ENCODE results near the gene HGFAC. TPM values are rescaled to one million over a fixed set of nuclear protein-coding genes. Genes with fewer than 3 reads are reported as not detected.
A peak's percentile ranks its signal among the peaks of the same experiment; 100 is the strongest.

HGFAC gene
- total RNA-seq, 1 donor from 2014 or later = 0.48 TPM

DNA sequence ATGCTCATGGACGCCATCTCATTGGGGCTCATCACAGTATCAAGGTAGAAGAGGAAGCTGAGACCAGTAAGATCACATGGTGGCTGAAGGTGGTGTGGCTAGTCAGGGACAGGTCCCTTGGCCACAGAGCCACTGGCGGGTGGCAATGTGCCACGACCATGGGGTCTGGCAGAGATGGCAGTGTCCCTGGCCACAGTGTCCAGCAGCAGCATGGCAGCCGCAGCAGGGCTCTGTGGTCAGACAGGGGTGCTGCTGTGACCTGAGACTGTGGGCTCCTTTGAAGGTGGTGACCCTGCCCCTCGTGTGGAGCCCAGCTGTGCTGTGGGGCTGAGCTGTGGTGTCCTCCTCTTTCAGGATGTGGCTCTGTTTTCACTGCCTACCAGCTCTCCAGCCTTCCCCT, 19.2 kb downstream of the HGFAC start:
- DNase-seq (ENCODE audit: low read depth) = peak; percentile 90

DNA sequence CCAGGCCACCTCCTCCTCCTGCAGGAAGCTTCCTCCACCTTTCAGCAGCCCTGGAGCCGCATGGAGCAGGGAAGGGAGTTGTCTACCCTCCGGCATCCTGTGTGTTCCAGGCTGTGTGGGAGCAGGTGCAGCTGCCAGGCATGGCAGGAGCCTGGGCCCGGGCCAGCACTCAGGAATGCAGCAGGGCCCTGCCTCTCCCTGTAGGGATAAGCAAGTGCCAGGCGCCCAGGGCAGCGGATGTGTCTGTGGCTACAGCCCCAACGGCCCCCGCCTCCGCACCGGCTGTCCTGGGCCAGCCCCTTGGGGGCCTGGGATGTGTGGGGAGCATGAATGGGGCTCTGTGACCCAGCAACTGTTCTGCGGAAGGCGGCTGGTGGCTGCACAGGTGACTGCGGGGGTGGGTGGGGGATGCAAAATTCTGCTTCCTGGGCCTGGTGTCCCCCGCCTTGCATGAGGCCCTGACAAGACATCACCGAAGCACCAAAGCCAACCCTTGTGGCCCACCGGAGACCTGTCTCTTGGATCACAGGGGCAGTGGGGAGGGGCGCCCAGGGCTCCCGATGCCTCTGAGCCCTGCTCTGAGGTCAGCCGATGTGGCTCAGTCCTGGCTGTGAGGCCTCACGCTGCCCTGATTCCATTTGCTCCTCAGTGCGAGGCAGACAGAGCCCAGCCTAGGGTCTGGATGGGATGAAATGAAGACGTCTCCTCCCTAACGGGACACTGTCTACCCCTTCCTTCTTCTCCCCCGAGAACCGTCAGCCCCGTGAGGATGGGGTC, 19.9 kb downstream of the HGFAC start:
- DNase-seq (ENCODE audit: low read depth) = peak; percentile 98

DNA sequence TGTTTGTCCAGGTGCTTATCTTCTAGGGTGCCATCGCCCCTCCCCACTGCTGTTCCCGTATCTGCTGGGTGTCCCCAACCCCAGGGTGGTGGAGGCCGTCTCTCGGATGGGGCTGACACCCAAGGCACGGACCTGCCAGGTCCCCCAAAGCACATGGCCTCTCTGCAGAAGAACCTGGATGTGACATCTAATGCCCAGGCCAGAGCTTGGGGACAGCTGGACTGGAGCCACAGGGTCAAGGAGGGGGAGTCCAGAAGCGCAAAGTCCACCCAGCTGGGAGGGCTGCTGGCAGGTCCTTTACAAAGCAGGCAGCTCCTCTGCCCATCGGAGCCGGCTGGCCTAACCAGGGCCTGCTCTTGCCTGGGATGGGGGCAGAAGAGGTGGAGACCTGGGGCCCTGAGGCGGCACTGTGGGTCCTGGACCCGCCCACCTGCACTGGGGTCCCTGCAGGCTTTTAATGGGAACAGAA, 20.6 kb downstream of the HGFAC start:
- peak; percentile 72 for DNase-seq (ENCODE audit: low read depth)

DNA sequence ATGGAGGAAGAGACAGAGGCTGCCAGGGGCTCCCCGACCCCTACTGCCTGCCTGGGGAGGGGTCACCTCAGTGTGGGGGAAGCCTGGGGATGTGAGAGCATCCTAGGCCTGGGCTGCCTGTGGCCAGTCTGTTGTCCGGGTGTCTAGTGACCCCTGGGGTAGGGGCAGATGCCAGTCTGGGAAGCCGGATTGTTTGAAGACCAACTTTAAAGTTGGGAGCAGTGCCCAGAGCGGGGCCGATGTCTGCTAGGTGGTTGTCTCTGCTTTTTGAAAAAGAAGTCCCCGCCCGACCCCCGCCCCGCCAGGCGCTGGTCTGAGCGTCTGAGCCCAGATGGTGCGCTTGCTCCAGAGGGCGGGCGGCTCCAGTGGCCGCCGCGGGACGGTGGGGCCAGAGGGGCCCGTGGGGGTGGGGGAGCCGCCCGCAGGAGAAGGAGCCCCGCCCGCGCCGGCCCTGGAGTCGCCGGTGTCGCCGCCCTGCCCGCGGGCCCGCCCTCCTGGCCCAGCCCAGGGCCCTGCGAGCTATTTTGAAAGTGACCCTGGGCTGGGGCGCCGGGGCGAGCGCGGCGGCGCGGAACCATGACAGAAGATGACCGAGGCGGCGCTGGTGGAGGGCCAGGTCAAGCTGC, 21.1 kb downstream of the HGFAC start, which contains the start of gene DOK7:
DOK7 (plus strand) TSS at position 517 of the 626 bp plus-strand sequence; CDS start at position 587, 70 bp downstream.
- peak; percentile 84 for DNase-seq (ENCODE audit: low read depth)

DNA sequence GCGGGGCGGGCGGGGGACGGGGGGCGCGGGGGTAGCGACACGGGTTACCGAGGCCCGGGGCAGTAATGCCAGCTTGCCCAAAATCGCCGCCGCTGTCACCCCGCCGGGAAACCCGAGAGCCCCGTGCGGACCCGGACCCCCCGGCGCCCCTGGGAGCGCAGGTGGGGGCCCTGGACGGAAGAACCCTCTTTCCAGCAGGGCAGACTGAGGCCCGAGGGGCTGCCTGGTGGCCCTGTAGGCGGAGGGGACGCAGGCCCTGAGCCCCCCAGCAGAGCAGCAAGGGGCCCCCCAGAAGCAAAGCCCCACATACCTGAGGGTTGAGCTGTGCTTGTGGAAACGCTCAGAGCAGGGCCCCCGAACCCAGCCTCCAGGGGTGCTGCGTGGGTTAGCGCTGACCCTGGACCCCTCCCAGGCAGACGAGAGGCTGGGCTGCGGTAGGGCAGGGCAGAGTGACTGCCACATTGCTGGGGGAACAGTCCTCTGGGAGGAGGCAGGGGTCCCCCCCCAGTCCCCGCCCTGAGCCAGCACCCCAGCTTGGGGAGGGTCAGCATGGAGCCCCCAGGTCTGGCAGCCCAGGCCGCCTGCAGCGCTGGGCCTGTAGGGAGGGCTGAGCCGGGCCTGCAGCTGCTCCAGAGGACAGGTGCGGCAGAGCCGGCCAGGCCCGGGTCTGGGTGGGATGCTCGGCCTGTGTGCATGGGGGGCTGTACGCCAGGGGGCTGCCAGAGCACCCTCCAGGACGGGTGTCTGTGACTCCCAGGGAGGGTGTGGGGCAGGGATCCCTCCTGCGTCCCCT, 22.0 kb downstream of the HGFAC start:
- peak; percentile 54 for DNase-seq (ENCODE audit: low read depth)

DNA sequence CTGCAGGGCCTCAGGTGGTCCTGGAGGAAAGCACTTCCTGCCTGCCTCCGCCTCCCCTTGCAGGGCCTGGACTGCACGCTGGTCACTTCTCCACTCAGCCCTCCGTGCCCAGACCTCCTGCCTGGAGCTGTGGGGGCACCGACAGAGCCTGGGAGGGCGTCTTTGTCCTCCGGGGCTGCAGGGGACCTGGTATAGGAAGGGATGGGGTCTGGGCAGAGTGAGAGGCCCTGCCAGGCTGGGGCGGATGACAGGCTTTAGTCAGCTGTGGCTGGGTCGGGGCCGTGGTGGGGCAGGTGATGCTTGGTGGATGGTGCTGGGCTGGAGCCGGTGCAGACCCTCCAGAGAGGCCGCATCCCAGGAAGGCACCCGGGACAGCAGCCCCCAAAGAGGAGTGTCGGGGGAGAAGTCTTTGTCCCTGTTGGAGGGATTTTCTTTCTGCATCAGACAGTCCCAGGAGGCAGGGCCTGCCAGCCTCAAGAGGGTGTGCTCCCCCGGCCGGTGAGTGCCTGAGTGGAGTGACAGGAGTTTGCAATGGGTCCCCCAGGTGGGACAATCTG, 22.7 kb downstream of the HGFAC start:
- DNase-seq (ENCODE audit: low read depth) = no peak

DNA sequence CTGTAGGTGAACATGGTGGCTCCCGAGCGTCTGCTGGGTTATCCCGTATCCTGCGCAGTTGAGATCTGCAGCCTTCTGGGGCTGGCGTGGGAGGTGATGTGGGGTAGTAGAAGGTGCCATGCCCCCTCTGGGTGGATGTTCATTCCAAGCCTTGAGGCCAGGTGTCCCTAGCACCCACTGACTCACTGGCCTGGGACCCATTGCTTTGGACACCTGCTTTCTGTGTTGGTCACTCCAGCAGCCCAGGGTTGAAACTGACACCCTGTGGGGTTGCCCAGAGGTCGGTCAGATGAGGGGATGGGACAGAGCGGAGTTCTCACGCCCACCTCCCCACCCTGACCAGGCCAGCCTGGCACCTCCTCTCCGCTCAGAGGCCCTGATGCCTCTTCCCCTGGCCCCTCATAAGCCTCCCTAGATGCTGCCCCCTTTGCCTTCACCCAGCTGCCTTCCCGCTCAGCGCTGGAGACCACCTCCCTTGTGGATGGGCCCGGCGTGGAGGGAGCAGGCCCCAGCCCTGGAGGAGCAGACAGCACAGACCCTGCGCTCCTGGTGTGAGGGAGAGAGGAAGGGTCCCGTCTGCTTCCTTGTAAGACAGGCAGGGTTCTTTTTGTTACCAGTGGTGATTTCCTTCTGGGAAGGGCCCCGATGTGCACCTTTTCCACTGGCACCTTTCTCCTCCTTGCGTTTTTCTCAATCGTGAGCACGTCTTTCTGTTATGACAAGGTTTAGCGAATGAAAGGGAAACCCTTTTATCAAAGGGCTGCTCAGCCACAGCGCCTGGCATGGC, 23.3 kb downstream of the HGFAC start:
- peak; percentile 88 for DNase-seq (ENCODE audit: low read depth)

DNA sequence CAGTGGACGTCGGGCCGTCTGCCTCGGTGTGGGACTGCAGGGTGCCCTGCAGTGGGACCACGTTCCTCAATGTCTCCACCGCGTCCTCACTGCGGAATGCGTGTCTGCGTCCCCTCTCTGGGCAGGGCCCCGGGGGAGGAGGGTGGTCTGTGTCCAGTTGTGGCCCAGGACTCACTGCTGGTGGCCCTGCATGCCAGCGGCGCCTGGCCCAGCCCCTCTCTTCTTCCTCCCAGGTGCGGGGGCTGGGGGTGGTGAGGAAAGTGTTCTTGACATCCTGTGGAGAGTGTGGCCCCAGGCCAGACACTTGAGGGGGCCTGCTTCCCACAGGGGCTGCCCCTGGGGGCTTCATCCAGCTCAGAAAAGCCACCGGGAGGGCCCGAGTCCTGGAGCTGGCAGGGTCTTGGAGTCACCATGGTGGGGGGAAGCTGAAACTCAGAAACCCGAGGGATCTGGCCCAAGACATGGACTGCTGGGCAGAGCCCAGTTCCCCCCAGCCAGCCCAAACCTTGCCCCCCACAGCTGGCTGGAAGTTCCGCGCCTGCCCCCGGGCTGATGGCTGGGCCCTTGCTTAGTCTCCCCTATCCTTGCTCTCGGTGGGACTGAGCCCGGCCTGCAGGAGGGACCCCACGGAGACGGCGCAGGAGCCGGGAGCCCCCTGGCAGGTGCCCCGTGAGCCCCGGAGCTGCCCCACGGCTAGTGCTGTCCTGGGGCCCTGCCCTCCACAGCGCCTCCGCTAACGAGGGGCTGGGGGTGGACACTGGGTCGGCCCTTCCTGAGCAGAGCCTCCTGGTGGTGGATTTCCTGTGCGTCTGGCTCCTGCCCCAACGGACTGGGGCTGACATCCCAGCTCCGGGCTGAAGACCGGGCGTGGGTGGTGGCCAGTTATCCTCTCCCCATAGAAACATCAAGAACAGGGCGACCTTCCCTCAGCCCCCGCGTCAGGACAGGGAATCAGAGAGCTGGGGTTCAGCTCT, 24.2 kb downstream of the HGFAC start:
- DNase-seq (ENCODE audit: low read depth) = peak; percentile 32

DNA sequence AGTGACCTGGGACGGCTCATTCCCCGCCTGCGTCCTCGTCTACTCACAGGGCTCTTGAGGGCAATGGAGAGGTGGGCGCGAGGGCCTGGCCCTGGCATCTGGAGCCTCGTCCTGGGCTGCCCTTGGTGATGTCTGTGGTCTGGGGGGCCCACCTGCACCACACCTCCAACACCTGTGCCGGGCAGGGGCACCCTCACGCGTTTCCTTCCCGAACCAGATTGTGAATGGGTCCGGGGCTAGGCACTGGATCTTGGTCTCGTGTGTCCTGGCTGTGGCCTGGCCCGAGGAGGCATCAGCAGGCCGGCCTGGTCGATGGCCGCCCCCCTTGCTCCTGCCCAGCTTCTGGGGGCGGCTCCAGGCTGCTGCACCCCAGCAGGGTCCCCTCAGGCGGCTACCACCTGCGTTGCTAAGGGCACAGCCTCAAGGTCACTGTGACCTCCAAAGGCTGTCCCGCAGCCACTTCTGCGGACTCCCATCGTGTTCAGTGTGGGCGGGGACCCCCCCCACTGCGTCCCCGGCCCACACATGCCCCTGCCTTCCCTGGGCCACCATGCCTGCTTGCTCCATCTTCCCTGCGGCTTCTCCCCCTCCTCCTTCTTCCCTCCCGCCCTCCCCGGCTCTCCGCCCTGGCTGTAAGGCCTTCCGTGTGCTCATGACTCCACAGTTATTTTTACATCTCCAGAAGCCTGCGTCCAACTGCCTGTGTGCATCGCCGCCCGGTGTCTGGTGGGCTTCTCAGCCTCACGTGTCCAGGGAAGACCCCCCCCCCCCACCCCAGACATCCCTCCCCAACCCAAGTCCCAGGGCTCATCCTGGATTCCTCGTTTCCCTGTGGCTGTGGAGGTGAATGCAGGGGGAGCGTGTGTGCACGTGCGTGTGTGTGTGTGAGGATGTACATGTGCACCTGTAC, 25.2 kb downstream of the HGFAC start:
- DNase-seq (ENCODE audit: low read depth) = peak; percentile 25

DNA sequence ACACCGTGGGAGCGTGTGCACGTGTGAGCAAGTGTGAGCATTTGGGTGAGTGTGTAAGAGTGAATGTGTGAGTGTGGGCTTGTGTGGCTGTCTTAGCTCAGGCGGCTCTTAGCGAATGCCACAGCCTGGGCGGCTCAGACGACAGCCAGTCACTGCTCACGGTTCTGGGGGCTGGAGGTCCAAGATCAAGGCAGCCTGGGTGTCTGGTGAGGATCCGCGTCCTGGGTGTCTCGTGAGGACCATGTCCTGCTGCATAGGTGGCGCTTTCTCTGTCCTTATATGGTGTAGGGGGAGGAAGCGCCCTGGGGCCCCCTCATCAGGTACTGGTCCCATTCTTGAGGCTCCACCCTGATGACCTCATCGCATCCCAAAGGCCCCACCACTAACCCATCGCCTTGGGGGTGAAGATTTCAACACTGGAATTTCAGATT, 25.8 kb downstream of the HGFAC start:
- DNase-seq (ENCODE audit: low read depth) = peak; percentile 19

DNA sequence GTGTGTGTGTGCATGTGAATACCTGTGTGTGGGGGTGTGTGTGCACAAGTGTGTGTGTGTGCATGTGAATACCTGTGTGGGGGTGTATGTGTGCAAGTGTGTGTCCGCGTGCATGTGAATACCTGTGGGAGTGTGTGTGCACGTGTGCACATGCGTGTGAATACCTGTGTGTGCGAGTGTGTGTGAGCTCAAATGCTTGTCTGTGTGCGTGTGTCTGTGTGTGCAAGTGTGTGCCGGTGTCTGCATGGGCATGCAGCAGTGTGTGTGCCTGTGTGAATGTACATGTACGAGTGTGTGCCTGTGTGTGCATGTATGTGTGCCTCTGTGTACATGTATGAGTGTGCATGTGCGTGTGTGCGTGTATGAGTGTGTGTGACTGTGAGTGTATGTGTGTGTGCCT, 26.4 kb downstream of the HGFAC start:
- DNase-seq (ENCODE audit: low read depth) = no peak

DNA sequence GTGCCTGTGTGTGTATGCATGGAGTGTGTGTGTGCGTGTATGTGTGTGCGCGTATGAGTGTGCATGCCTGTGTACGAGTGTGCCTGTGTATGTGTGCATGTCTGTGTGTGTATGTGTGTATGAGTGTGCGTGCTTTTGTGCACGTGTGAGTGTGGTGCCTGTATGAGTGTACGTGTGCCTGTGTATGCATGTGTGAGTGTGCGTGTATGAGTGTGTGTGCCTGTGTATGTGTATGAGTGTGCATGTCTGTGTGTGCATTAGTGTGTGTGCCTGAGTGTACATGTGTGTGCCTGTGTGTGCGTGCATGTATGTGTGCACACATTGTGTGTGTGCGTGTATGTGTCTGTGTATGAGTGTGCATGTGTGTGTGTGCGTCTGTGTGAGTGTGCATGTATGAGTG, 27.0 kb downstream of the HGFAC start:
- DNase-seq (ENCODE audit: low read depth) = no peak

DNA sequence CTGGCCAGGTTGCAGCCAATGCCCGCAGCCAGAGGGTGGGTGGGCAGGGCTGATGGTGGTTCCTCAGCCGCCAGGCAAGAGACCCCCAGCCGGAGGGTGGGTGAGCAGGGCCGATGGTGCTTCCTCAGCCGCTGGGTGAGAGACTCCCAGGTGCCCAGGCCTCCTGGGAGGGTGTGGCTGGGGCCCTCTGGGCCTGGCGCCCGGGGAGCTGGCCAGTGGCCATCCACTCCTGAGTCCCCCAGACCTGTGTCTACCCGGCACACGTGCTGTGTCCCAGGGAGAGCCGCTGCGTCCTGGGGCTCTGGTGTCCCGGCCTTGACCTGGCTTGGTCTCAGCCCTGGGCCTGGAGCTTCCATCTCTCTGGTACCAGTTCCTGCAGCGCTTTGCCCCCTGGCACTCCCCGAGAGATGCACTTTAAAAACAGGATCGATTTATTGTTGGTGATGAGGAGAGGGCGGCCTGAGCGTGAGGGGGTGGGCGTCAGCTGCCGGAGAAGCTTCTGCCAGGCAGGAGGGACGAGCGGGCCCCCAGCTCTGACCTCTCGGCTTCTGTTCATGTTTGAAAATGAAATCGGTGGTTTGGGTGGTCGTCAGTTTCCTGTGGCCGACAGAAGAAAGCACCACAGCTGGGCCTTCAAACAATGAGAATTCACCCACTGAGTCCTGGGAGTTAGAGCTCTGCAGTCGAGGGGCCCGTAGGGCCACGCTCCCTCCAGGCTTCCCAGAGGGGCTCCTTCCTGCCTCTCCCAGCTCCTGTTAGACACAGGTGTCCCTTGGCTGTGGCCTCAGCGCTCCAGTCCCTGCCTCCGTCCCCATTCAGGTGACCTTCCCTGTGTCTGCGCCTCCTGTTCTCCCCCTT, 27.8 kb downstream of the HGFAC start:
- no peak for DNase-seq (ENCODE audit: low read depth)

DNA sequence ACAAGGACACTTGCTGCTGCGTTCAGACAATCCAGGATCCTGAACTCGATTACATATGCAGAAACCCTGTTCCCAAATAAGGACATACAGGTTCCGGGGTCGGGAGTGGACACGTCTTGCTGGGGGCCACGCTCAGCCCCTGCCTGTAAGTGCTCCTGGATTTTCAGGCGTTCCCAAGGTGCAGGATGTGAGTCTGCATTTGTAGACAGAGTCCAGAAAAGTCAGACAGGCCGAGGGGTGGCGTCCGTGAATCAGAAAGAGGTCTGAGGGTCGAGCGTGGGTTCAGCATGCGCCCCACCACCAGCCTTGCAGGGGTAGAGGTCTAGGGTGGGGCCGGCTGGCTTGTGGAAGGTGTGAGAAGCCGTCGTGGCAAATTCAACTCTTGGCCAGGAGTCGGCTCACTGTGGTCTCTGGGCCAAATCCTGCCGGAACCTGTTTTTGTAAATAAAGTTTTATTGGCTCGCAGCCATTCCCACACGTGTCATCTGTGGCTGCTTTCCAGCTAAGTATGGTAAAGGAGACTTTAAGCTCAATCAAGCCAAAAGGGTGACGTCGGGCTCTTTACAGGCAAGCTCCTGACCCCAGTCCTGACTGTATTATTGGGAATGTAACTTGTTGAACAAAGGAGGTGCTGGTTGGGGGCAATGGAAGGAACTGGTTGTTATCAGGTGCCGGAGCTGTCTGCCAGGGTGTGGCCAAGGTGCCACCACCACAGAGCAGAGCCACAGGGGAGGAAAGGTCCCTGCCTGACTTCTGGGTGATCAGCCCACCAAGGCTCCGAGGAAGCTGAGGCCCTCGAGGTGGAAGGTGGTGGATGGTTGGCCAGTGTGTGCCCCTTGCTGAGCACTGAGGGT, 28.7 kb downstream of the HGFAC start:
- no peak for DNase-seq (ENCODE audit: low read depth)

DNA sequence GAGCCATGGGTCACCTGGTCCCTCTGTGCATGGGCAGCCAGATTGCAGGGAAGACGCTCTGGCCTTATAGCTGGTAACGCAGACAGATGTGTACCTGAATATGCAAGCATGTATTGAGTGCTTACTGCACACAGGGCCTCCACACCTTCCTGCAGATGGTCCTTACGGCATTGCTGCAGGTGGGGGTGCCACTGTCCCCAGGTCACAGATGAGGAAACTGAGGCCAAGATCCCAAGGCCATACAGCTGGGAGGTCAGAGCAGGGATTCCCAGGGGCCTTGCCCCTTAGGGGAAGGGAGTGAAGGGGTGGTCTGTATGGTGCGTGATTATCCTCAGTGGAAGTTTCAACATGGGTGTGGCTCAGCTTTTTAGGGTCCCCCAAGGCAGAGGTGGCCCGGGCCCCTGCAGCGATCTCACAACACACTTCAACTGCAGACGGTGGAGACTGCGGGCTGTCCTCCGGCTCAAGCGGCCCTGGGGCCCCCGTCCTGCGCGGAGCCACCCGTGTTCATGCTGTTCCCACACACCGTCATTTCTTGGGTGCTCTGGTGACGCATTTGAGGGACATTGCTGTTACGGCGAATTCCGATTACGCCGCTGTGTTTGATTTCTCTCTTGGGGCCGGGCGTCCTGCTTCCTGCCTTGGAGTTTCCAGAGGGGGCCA, 29.5 kb downstream of the HGFAC start:
- DNase-seq (ENCODE audit: low read depth) = no peak

DNA sequence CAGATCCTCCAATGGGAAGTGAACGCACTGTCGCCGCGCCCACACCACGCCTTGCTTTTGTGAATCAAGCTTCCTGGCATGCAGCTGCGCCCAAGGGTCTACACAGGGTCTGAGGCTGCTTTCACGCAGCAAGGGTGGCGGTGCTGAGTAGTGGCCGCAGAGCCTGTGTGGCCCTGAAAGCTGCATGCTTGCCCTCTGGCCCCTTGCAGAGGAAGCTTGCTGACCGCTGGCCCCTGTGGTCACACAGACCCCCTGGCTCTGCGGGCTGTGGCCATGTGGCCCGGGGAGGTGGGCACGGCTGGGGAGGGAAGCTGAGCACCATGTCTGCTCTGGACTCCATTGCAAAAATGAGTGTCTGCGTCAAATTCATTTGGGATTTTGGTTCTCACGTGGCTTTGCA, 30.1 kb downstream of the HGFAC start:
- DNase-seq (ENCODE audit: low read depth) = no peak
